ENCODE measurements around the gene OGFOD3. TPM values are rescaled to one million over a fixed set of nuclear protein-coding genes. Genes with fewer than 3 reads are reported as not detected.

Gene OGFOD3
- total and polyA plus RNA-seq, 2 donors = 11.2 to 14.1 TPM

DNA sequence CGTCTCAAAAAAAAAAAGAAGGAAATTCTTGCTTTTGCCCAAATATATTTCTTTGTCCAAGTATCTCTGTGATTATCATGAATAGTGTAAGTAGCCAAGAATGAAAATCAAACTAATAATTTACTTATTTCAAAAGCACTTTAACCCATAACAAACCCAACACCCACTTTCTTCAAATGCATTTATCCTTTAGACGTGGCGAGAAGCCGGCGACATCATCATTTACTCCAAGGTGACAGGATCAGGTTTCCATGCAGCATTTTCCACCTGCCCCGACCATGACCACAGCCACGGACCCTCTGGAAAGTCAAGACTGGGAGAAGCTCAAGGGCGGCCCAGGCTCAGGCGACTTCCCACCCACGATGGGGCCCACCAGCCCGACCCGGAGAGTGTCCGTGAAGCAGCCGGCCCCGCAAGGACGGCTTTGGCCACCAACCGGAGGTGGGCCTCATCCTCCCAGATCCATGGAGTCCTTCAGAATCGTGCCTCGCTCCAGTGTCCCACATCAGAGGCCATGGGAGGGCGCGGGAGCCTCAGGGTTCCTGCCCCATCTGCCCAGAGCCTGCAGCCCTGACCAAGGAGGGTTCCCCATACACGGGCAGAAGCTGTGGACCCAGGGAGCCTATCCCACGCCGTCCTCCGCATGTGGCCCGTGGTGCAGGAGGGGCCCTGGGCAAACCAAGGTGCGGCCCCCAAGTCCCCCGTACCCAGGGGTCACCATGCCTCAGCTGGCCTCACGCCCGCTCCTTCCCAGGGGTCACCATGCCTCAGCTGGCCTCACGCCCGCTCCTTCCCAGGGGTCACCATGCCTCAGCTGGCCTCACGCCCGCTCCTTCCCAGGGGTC is 28.1 kb downstream of the OGFOD3 start:
- no peak for DNase-seq (ENCODE audit: low read depth in 6 of 9, low spot score in 9 of 9)
- no peak overlapping the region for H3K27ac ChIP-seq (ENCODE audit: low read depth in 1 of 2, low read length in 1 of 2)
- H3K4me1 ChIP-seq (ENCODE audit: control insufficient read depth in 2 of 2, insufficient read depth in 2 of 2, low read length in 2 of 2) = peaks cover 0 to 3% of the 10 kb centered on the region in 2 donors
- no peak overlapping the region for H3K4me3 ChIP-seq (ENCODE audit: low read length in 2 of 2)
- peaks cover 7 to 30% of the 10 kb centered on the region in 2 donors for H3K27me3 ChIP-seq (ENCODE audit: control insufficient read depth in 2 of 2, insufficient read depth in 1 of 2, low read length in 1 of 2)
- peaks cover 2 to 19% of the 10 kb centered on the region in 2 donors for H3K36me3 ChIP-seq (ENCODE audit: control insufficient read depth in 2 of 2, insufficient read depth in 2 of 2, low read length in 1 of 2)
- 96% methylated on average over 32 of the region's 34 CpGs for WGBS
- H3K9me3 ChIP-seq (ENCODE audit: control insufficient read depth in 2 of 2, insufficient read depth in 1 of 2, low read length in 1 of 2) = peaks cover 0 to 4% of the 10 kb centered on the region in 2 donors

DNA sequence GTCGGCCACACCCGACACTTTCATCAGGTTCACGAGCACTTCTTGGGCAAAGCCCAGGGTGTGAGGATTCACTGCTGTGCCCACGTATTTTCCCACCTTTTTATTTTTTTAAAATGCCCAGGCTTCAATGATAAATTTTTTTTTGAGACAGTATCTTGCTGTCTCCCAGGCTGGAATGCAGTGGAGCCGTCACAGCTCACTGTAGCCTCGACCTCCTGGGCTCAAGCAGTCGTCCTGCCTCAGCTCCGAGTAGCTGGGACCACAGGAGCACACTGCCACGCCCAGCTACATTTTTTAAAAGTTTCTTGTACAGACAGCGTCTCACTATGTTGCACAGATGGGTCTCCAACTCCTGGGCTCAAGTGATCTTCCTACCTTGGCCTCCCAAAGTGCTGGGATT is 29.0 kb downstream of the OGFOD3 start:
- 97% methylated on average over 10 of the region's 10 CpGs for WGBS
- Histone ChIP-seq H3K4me1 (ENCODE audit: control insufficient read depth in 2 of 2, insufficient read depth in 2 of 2, low read length in 2 of 2) (peaks cover 0 to 7% of the 10 kb centered on the region in 2 donors), H3K36me3 (ENCODE audit: control insufficient read depth in 2 of 2, insufficient read depth in 2 of 2, low read length in 1 of 2) (peaks cover under 1 to 17% of the 10 kb centered on the region in 2 donors), H3K27ac (ENCODE audit: low read depth in 1 of 2, low read length in 1 of 2) (no peak overlapping the region), H3K9me3 (ENCODE audit: control insufficient read depth in 2 of 2, insufficient read depth in 1 of 2, low read length in 1 of 2) (peaks cover 1 to 4% of the 10 kb centered on the region in 2 donors), H3K4me3 (ENCODE audit: low read length in 2 of 2) (no peak overlapping the region), H3K27me3 (ENCODE audit: control insufficient read depth in 2 of 2, insufficient read depth in 1 of 2, low read length in 1 of 2) (peaks cover 7 to 39% of the 10 kb centered on the region in 2 donors)
- no peak for DNase-seq (ENCODE audit: low read depth in 6 of 9, low spot score in 9 of 9)

DNA sequence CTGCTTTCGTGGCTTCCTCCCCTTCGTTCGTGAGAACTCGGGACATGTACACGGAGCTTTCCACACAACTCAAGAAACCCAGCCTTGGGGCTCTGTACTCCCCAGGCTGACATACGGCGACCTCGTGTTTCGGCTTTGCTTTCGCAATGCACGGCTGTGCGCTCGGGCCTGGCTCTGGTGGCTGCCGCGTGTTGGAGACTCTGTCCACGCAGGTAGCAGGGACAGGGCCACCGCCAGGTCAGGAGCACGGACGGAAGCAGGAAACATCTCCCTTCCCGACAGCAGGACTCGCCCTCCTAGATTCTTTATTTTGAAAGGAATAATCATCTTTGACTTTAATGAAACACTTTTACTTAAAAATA is 29.5 kb downstream of the OGFOD3 start:
- peaks cover 0 to 10% of the 10 kb centered on the region in 2 donors for H3K4me1 ChIP-seq (ENCODE audit: control insufficient read depth in 2 of 2, insufficient read depth in 2 of 2, low read length in 2 of 2)
- DNase-seq (ENCODE audit: low read depth in 6 of 9, low spot score in 9 of 9) = no peak
- no peak overlapping the region for H3K4me3 ChIP-seq (ENCODE audit: low read length in 2 of 2)
- H3K9me3 ChIP-seq (ENCODE audit: control insufficient read depth in 2 of 2, insufficient read depth in 1 of 2, low read length in 1 of 2) = peaks cover 1 to 4% of the 10 kb centered on the region in 2 donors
- no peak overlapping the region for H3K27ac ChIP-seq (ENCODE audit: low read depth in 1 of 2, low read length in 1 of 2)
- 93% methylated on average over 21 of the region's 21 CpGs for WGBS
- peaks cover 0 to 13% of the 10 kb centered on the region in 2 donors for H3K36me3 ChIP-seq (ENCODE audit: control insufficient read depth in 2 of 2, insufficient read depth in 2 of 2, low read length in 1 of 2)
- H3K27me3 ChIP-seq (ENCODE audit: control insufficient read depth in 2 of 2, insufficient read depth in 1 of 2, low read length in 1 of 2) = peaks cover 7 to 43% of the 10 kb centered on the region in 2 donors

DNA sequence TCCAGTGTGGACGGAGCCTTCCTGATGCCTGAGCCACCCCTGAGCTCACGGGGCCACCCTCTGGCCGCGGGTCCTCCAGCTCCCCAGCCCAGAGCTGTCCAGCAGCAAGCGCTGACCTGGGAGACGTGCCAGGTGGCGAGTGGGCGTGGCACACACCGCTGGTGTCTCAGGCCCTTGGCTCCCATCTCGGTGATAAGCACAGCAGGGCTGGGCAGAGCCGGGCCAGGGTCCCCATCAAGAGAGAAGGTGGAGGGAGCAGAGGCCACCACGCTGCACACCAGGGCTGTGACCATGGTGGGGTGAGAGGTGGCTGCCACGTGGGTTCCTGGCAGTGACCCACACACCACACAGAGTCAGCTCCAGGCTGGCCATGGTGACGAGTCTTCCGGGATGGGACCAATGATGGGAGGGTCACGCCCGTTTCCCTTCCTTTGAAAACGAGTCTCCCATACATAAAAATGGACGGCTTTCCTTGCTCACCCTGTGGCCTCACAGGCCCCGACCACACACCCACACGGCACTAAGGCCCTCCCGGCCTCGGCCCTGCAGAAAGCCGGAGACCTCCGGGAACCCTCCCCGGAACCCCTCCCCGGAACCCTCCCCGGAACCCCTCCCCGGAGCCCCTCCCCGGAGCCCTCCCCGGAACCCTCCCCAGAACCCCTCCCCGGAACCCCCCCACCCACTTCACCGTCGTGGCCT is 30.0 kb downstream of the OGFOD3 start:
- 88% methylated on average over 34 of the region's 34 CpGs for WGBS
- Histone ChIP-seq H3K4me3 (ENCODE audit: low read length in 2 of 2) (no peak overlapping the region), H3K4me1 (ENCODE audit: control insufficient read depth in 2 of 2, insufficient read depth in 2 of 2, low read length in 2 of 2) (peaks cover 0 to 10% of the 10 kb centered on the region in 2 donors), H3K36me3 (ENCODE audit: control insufficient read depth in 2 of 2, insufficient read depth in 2 of 2, low read length in 1 of 2) (peaks cover 0 to 11% of the 10 kb centered on the region in 2 donors), H3K27me3 (ENCODE audit: control insufficient read depth in 2 of 2, insufficient read depth in 1 of 2, low read length in 1 of 2) (peaks cover 7 to 44% of the 10 kb centered on the region in 2 donors), H3K27ac (ENCODE audit: low read depth in 1 of 2, low read length in 1 of 2) (no peak overlapping the region), H3K9me3 (ENCODE audit: control insufficient read depth in 2 of 2, insufficient read depth in 1 of 2, low read length in 1 of 2) (peaks cover 1 to 4% of the 10 kb centered on the region in 2 donors)
- no peak for DNase-seq (ENCODE audit: low read depth in 6 of 9, low spot score in 9 of 9)

DNA sequence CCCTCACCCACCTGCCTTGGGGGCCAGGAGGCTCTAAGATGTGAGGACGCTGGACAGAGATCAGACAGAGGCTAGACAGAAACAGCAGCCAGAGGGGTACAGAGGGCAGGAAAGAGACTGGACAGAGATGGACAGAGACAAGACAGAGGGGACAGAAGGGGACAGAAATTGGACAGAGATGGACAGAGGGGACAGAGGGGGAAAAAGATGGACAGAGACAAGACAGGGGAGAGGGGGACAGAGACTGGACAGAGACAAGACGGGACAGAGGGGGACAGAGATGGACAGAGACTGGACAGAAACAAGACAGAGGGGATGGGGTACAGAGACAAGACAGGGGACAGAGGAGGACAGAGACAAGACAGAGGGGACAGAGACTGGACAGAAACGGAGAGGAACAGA is 30.7 kb downstream of the OGFOD3 start:
- peaks cover 0 to 6% of the 10 kb centered on the region in 2 donors for H3K36me3 ChIP-seq (ENCODE audit: control insufficient read depth in 2 of 2, insufficient read depth in 2 of 2, low read length in 1 of 2)
- peaks cover 7 to 47% of the 10 kb centered on the region in 2 donors for H3K27me3 ChIP-seq (ENCODE audit: control insufficient read depth in 2 of 2, insufficient read depth in 1 of 2, low read length in 1 of 2)
- peaks cover 0 to 10% of the 10 kb centered on the region in 2 donors for H3K4me1 ChIP-seq (ENCODE audit: control insufficient read depth in 2 of 2, insufficient read depth in 2 of 2, low read length in 2 of 2)
- no peak for DNase-seq (ENCODE audit: low read depth in 6 of 9, low spot score in 9 of 9)
- WGBS = 87% methylated on average over 3 of the region's 3 CpGs
- no peak overlapping the region for H3K27ac ChIP-seq (ENCODE audit: low read depth in 1 of 2, low read length in 1 of 2)
- H3K4me3 ChIP-seq (ENCODE audit: low read length in 2 of 2) = no peak overlapping the region
- H3K9me3 ChIP-seq (ENCODE audit: control insufficient read depth in 2 of 2, insufficient read depth in 1 of 2, low read length in 1 of 2) = peaks cover 1 to 4% of the 10 kb centered on the region in 2 donors

DNA sequence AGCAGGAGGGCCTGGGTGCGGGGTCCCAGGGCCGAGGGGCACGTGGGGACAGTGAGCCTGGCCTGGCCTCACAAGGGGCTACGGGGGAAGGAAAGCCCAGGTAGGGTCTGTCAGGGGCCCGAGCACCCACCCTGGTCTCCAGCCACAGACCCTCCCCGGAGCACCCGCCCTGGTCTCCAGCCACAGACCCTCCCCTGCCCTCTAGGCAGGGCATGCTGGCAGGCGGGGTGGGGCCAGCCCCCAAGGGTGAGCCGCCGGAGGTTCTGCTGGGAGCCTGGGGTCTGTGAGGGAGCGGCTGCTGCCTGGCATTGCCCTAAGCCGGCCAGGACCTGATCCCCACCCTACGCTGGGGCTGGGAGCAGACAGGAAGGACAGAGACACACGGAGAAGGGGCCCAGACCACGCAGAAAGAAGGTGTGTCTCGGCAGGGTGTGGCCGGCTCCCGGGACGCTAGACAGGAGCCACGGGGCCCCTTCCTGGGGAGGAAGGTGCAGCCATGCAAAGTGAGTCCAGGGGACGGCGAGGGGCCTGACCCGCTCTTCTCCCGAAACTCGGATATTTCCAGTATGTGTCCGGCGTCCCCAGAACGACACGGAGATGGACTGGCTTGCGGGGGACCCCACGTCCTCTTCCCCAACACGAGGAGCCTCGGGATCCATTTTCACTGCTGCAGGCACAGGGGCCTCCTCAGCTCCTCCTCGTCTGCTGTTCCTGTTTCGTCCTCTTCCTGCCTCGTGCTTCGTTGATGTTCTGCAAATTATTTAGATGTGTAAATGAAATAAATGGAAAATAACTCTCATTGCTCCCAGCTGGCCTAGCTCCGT is 31.3 kb downstream of the OGFOD3 start:
- DNase-seq (ENCODE audit: low read depth in 6 of 9, low spot score in 9 of 9) = no peak
- H3K27me3 ChIP-seq (ENCODE audit: control insufficient read depth in 2 of 2, insufficient read depth in 1 of 2, low read length in 1 of 2) = peaks cover 7 to 48% of the 10 kb centered on the region in 2 donors
- H3K4me1 ChIP-seq (ENCODE audit: control insufficient read depth in 2 of 2, insufficient read depth in 2 of 2, low read length in 2 of 2) = peaks cover 0 to 10% of the 10 kb centered on the region in 2 donors
- no peak overlapping the region for H3K27ac ChIP-seq (ENCODE audit: low read depth in 1 of 2, low read length in 1 of 2)
- 50% methylated on average over 38 of the region's 38 CpGs for WGBS
- H3K9me3 ChIP-seq (ENCODE audit: control insufficient read depth in 2 of 2, insufficient read depth in 1 of 2, low read length in 1 of 2) = peaks cover 1 to 4% of the 10 kb centered on the region in 2 donors
- no peak overlapping the region for H3K4me3 ChIP-seq (ENCODE audit: low read length in 2 of 2)
- H3K36me3 ChIP-seq (ENCODE audit: control insufficient read depth in 2 of 2, insufficient read depth in 2 of 2, low read length in 1 of 2) = peaks cover 0 to 4% of the 10 kb centered on the region in 2 donors

DNA sequence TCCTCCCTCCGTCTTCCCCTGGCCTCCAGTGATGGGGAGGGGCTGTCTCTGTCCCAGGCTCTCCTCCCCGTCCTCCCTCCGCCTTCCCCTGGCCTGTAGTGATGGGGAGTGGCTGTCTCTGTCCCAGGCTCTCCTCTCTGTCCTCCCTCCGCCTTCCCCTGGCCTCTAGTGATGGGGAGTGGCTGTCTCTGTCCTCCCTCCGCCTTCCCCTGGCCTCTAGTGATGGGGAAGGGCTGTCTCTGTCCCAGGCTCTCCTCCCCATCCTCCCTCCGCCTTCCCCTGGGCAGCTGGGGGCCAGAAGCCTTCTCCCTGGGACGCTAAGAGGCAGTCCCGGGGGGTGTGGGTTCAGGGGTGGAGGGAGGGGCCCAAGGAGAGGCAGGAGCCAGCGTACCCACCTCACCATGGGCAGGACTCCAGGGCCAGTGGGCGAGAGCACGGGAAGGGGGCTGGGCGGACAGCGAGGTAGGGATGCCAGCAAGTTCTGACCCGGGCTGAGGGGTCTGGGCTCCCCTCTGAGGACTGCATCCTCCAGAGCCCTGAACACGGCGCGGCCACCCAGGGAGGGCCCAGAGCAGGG is 32.0 kb downstream of the OGFOD3 start:
- DNase-seq (ENCODE audit: low read depth in 6 of 9, low spot score in 9 of 9) = no peak
- WGBS = 75% methylated on average over 17 of the region's 17 CpGs
- Histone ChIP-seq H3K9me3 (ENCODE audit: control insufficient read depth in 2 of 2, insufficient read depth in 1 of 2, low read length in 1 of 2) (peaks cover 1 to 4% of the 10 kb centered on the region in 2 donors), H3K27me3 (ENCODE audit: control insufficient read depth in 2 of 2, insufficient read depth in 1 of 2, low read length in 1 of 2) (peaks cover 7 to 48% of the 10 kb centered on the region in 2 donors), H3K4me1 (ENCODE audit: control insufficient read depth in 2 of 2, insufficient read depth in 2 of 2, low read length in 2 of 2) (peaks cover 0 to 10% of the 10 kb centered on the region in 2 donors), H3K36me3 (ENCODE audit: control insufficient read depth in 2 of 2, insufficient read depth in 2 of 2, low read length in 1 of 2) (no peaks in the 10 kb centered on the region), H3K27ac (ENCODE audit: low read depth in 1 of 2, low read length in 1 of 2) (no peak overlapping the region), H3K4me3 (ENCODE audit: low read length in 2 of 2) (no peak overlapping the region)

DNA sequence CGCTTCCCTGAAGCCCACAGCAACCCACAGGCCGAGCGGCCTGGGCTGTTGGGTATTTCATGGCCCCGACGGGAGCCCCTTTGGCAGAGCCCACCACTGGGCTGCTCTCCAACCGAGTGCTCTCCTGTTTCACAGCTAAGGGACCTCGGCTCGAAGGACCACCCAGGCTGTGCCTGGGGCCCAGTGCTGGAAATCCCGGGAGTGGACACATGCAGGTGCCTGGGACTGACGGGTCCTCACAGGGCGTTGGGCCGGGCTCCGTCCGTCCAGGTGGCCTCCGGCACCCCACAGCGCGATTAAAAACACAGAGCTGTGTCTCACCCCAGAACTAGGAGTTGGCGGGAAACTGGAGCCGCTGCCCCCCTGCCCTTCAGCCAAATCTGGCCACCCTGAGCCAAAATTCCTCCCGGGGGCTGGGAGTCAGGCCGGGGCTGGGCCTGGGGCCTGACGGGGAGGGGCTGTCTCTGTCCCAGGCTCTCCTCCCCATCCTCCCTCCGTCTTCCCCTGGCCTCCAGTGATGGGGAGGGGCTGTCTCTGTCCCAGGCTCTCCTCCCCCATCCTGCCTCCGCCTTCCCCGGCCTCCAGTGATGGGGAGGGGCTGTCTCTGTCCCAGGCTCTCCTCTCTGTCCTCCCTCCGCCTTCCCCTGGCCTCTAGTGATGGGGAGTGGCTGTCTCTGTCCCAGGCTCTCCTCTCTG is 32.7 kb downstream of the OGFOD3 start:
- Histone ChIP-seq H3K4me1 (ENCODE audit: control insufficient read depth in 2 of 2, insufficient read depth in 2 of 2, low read length in 2 of 2) (peaks cover 0 to 10% of the 10 kb centered on the region in 2 donors), H3K36me3 (ENCODE audit: control insufficient read depth in 2 of 2, insufficient read depth in 2 of 2, low read length in 1 of 2) (no peaks in the 10 kb centered on the region), H3K9me3 (ENCODE audit: control insufficient read depth in 2 of 2, insufficient read depth in 1 of 2, low read length in 1 of 2) (peaks cover 1 to 4% of the 10 kb centered on the region in 2 donors), H3K27ac (ENCODE audit: low read depth in 1 of 2, low read length in 1 of 2) (no peak overlapping the region), H3K4me3 (ENCODE audit: low read length in 2 of 2) (no peak overlapping the region), H3K27me3 (ENCODE audit: control insufficient read depth in 2 of 2, insufficient read depth in 1 of 2, low read length in 1 of 2) (peaks cover 7 to 48% of the 10 kb centered on the region in 2 donors)
- whole genome bisulfite sequencing = 54% methylated on average over 26 of the region's 26 CpGs
- DNase-seq (ENCODE audit: low read depth in 6 of 9, low spot score in 9 of 9) = no peak

Data from thymus (tissue), 11 donors.